ENCODE results near the gene FARP2.
"Not testable (repeated sequence)": the region's sequence is repeated elsewhere in the genome, so short reads cannot be mapped to it uniquely, and the experiment has no call there.

Gene FARP2

GRCh38 chr2:241396809-241397208 lies 40.7 kb downstream of the FARP2 start:
- H3K4me3 ChIP-seq (ENCODE audit: insufficient read depth, low read depth, low read length, poor library complexity, severe bottlenecking); DNase-seq; H3K4me1 ChIP-seq (ENCODE audit: control insufficient read depth, insufficient read depth, low read length, poor library complexity, severe bottlenecking); H3K9me3 ChIP-seq (ENCODE audit: control insufficient read depth, low read length); H3K36me3 ChIP-seq (ENCODE audit: control insufficient read depth, insufficient read depth, low read length); H3K27me3 ChIP-seq (replicated peaks; ENCODE audit: control insufficient read depth, insufficient read depth, low read length, poor library complexity, severe bottlenecking); H3K27ac ChIP-seq (ENCODE audit: insufficient read depth, low read length, poor library complexity, severe bottlenecking): not testable (repeated sequence)

DNA sequence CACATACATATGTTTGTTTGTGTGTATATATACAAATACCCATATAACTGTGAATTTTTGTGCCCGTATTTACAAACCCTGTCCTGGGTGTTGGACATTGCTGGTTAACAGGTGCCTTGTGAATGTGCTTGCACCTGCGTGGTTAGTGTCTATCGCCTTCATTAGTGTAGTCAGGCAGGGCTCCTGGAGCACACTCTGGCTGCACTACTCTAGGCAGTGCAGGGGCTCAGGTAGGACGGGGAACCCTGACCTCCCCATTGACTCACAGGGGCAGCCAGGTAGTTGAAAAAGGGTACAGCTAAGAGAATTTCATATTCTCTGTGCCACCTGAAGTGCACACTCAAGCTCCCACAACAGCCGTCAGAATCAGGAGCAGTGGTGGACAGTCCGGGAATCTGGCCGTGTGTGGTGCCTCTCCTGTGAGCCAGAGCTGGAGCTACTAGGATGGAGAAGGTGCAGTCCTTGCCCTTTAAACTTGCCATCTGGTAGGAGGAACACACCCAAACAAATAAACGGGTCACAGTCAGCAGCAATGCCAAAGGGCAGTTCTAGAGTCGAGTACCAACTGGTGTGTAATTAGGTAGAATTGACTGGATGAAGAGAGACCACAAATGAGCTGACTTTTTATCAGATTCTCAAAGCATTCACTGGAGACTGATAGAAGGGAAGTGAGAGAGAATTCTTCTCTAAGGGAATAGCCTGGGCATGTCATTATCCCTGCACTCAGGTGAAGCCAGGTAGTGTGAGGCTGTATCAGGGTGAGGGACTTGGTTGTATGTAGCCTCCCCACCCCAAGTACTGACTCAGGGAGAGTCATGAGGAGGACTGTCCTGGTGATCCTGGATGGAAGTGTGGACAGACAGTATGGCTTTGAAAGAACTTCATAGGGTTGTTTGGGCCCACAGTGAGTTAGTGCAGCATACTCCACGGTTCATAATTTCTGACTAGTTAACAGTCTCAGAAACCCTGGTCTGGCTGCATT lies 44.1 kb downstream of the FARP2 start:
- no peak overlapping the region for H3K4me3 ChIP-seq (ENCODE audit: insufficient read depth, low read depth, low read length, poor library complexity, severe bottlenecking)
- no peaks in the 10 kb centered on the region for H3K9me3 ChIP-seq (ENCODE audit: control insufficient read depth, low read length)
- no peak for DNase-seq
- no peak overlapping the region for H3K27ac ChIP-seq (ENCODE audit: insufficient read depth, low read length, poor library complexity, severe bottlenecking)
- no peaks in the 10 kb centered on the region for H3K36me3 ChIP-seq (ENCODE audit: control insufficient read depth, insufficient read depth, low read length)
- no peaks in the 10 kb centered on the region for H3K27me3 ChIP-seq (replicated peaks; ENCODE audit: control insufficient read depth, insufficient read depth, low read length, poor library complexity, severe bottlenecking)
- H3K4me1 ChIP-seq (ENCODE audit: control insufficient read depth, insufficient read depth, low read length, poor library complexity, severe bottlenecking), result no peaks in the 10 kb centered on the region

DNA sequence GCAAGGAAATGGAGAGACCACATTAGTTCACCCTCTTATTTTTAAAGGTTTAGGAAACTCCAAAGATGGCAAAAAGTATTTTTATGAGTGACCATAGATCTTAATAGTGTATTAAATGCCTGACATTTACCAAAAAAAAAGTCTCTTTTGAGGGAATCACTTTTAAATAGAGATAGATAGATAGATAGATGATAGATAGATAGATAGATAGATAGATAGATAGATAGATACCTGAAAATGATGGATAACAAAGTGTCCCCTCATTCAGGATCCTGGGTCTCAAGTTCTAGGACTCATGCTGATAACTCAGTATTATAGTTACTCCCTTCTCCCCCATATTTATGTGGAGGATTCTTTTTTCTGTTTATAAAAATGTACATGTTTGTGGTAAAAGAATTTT lies 52.8 kb downstream of the FARP2 start:
- peaks cover 18% of the 10 kb centered on the region for H3K36me3 ChIP-seq (ENCODE audit: control insufficient read depth, insufficient read depth, low read length)
- no peak for DNase-seq
- no peaks in the 10 kb centered on the region for H3K4me1 ChIP-seq (ENCODE audit: control insufficient read depth, insufficient read depth, low read length, poor library complexity, severe bottlenecking)
- no peak overlapping the region for H3K27ac ChIP-seq (ENCODE audit: insufficient read depth, low read length, poor library complexity, severe bottlenecking)
- no peaks in the 10 kb centered on the region for H3K9me3 ChIP-seq (ENCODE audit: control insufficient read depth, low read length)
- no peaks in the 10 kb centered on the region for H3K27me3 ChIP-seq (replicated peaks; ENCODE audit: control insufficient read depth, insufficient read depth, low read length, poor library complexity, severe bottlenecking)
- no peak overlapping the region for H3K4me3 ChIP-seq (ENCODE audit: insufficient read depth, low read depth, low read length, poor library complexity, severe bottlenecking)

- H3K4me1 ChIP-seq (ENCODE audit: control insufficient read depth, insufficient read depth, low read length, poor library complexity, severe bottlenecking), result no peaks in the 10 kb centered on the region
- H3K4me3 ChIP-seq (ENCODE audit: insufficient read depth, low read depth, low read length, poor library complexity, severe bottlenecking), result no peak overlapping the region
- H3K36me3 ChIP-seq (ENCODE audit: control insufficient read depth, insufficient read depth, low read length), result peaks cover 26% of the 10 kb centered on the region
- H3K27me3 ChIP-seq (replicated peaks; ENCODE audit: control insufficient read depth, insufficient read depth, low read length, poor library complexity, severe bottlenecking), result no peaks in the 10 kb centered on the region
- no peak for DNase-seq
- no peak overlapping the region for H3K27ac ChIP-seq (ENCODE audit: insufficient read depth, low read length, poor library complexity, severe bottlenecking)
- H3K9me3 ChIP-seq (ENCODE audit: control insufficient read depth, low read length), result no peaks in the 10 kb centered on the region
These were observed 54.7 kb downstream of the FARP2 start for GRCh38 chr2:241410739-241411176.

GRCh38 chr2:241412144-241412543 lies 56.1 kb downstream of the FARP2 start:
- H3K4me3 ChIP-seq (ENCODE audit: insufficient read depth, low read depth, low read length, poor library complexity, severe bottlenecking), result no peak overlapping the region
- DNase-seq, result no peak
- no peaks in the 10 kb centered on the region for H3K27me3 ChIP-seq (replicated peaks; ENCODE audit: control insufficient read depth, insufficient read depth, low read length, poor library complexity, severe bottlenecking)
- no peaks in the 10 kb centered on the region for H3K9me3 ChIP-seq (ENCODE audit: control insufficient read depth, low read length)
- H3K36me3 ChIP-seq (ENCODE audit: control insufficient read depth, insufficient read depth, low read length), result peaks cover 26% of the 10 kb centered on the region
- H3K4me1 ChIP-seq (ENCODE audit: control insufficient read depth, insufficient read depth, low read length, poor library complexity, severe bottlenecking), result no peaks in the 10 kb centered on the region
- H3K27ac ChIP-seq (ENCODE audit: insufficient read depth, low read length, poor library complexity, severe bottlenecking), result no peak overlapping the region

GRCh38 chr2:241413501-241413900 lies 57.4 kb downstream of the FARP2 start:
- H3K36me3 ChIP-seq (ENCODE audit: control insufficient read depth, insufficient read depth, low read length), result peaks cover 26% of the 10 kb centered on the region
- not testable (repeated sequence) for H3K4me1 ChIP-seq (ENCODE audit: control insufficient read depth, insufficient read depth, low read length, poor library complexity, severe bottlenecking)

GRCh38 chr2:241413929-241414580 lies 58.0 kb downstream of the FARP2 start:
- H3K27me3 ChIP-seq (replicated peaks; ENCODE audit: control insufficient read depth, insufficient read depth, low read length, poor library complexity, severe bottlenecking), result no peaks in the 10 kb centered on the region
- H3K4me3 ChIP-seq (ENCODE audit: insufficient read depth, low read depth, low read length, poor library complexity, severe bottlenecking), result no peak overlapping the region
- H3K9me3 ChIP-seq (ENCODE audit: control insufficient read depth, low read length), result no peaks in the 10 kb centered on the region
- no peak overlapping the region for H3K27ac ChIP-seq (ENCODE audit: insufficient read depth, low read length, poor library complexity, severe bottlenecking)
- H3K4me1 ChIP-seq (ENCODE audit: control insufficient read depth, insufficient read depth, low read length, poor library complexity, severe bottlenecking), result no peaks in the 10 kb centered on the region
- no peak for DNase-seq
- peaks cover 26% of the 10 kb centered on the region for H3K36me3 ChIP-seq (ENCODE audit: control insufficient read depth, insufficient read depth, low read length)

More at GRCh38 chr2:241413501-241413900, 57.4 kb downstream of the FARP2 start:
- DNase-seq; H3K27ac ChIP-seq (ENCODE audit: insufficient read depth, low read length, poor library complexity, severe bottlenecking); H3K27me3 ChIP-seq (replicated peaks; ENCODE audit: control insufficient read depth, insufficient read depth, low read length, poor library complexity, severe bottlenecking); H3K4me3 ChIP-seq (ENCODE audit: insufficient read depth, low read depth, low read length, poor library complexity, severe bottlenecking); H3K9me3 ChIP-seq (ENCODE audit: control insufficient read depth, low read length): not testable (repeated sequence)

GRCh38 chr2:241415196-241415595 lies 59.1 kb downstream of the FARP2 start:
- DNase-seq, result no peak
- Histone ChIP-seq H3K27ac (ENCODE audit: insufficient read depth, low read length, poor library complexity, severe bottlenecking) (no peak overlapping the region), H3K9me3 (ENCODE audit: control insufficient read depth, low read length) (no peaks in the 10 kb centered on the region), H3K36me3 (ENCODE audit: control insufficient read depth, insufficient read depth, low read length) (peaks cover 26% of the 10 kb centered on the region), H3K4me3 (ENCODE audit: insufficient read depth, low read depth, low read length, poor library complexity, severe bottlenecking) (no peak overlapping the region), H3K27me3 (replicated peaks; ENCODE audit: control insufficient read depth, insufficient read depth, low read length, poor library complexity, severe bottlenecking) (no peaks in the 10 kb centered on the region), H3K4me1 (ENCODE audit: control insufficient read depth, insufficient read depth, low read length, poor library complexity, severe bottlenecking) (no peaks in the 10 kb centered on the region)

- Histone ChIP-seq H3K27me3 (replicated peaks; ENCODE audit: control insufficient read depth, insufficient read depth, low read length, poor library complexity, severe bottlenecking) (no peaks in the 10 kb centered on the region), H3K36me3 (ENCODE audit: control insufficient read depth, insufficient read depth, low read length) (peaks cover 22% of the 10 kb centered on the region), H3K4me3 (ENCODE audit: insufficient read depth, low read depth, low read length, poor library complexity, severe bottlenecking) (no peak overlapping the region), H3K9me3 (ENCODE audit: control insufficient read depth, low read length) (no peaks in the 10 kb centered on the region), H3K4me1 (ENCODE audit: control insufficient read depth, insufficient read depth, low read length, poor library complexity, severe bottlenecking) (no peaks in the 10 kb centered on the region), H3K27ac (ENCODE audit: insufficient read depth, low read length, poor library complexity, severe bottlenecking) (no peak overlapping the region)
- DNase-seq, result no peak
These were observed 61.5 kb downstream of the FARP2 start for GRCh38 chr2:241417626-241418025.

- no peak overlapping the region for H3K27ac ChIP-seq (ENCODE audit: insufficient read depth, low read length, poor library complexity, severe bottlenecking)
- no peak for DNase-seq
These were observed 65.2 kb downstream of the FARP2 start for GRCh38 chr2:241421330-241421729.

More at GRCh38 chr2:241421330-241421729, 65.2 kb downstream of the FARP2 start:
- Histone ChIP-seq H3K27me3 (replicated peaks; ENCODE audit: control insufficient read depth, insufficient read depth, low read length, poor library complexity, severe bottlenecking) (no peaks in the 10 kb centered on the region), H3K4me1 (ENCODE audit: control insufficient read depth, insufficient read depth, low read length, poor library complexity, severe bottlenecking) (no peaks in the 10 kb centered on the region), H3K4me3 (ENCODE audit: insufficient read depth, low read depth, low read length, poor library complexity, severe bottlenecking) (no peak overlapping the region), H3K36me3 (ENCODE audit: control insufficient read depth, insufficient read depth, low read length) (peaks cover 6% of the 10 kb centered on the region), H3K9me3 (ENCODE audit: control insufficient read depth, low read length) (no peaks in the 10 kb centered on the region)
